Keratinocyte (primary cell): Measurements from ENCODE around the gene HTR3C. TPM values are rescaled to one million over a fixed set of nuclear protein-coding genes. Genes with fewer than 3 reads are reported as not detected.

Source experiments
- DNase-seq: peaks from one replicate; pipeline ENCODE4 v3.0.0-alpha.2; 2011; ENCODE audit warnings: low read depth, missing footprints, low spot score
- FAIRE-seq: peaks from 2 replicates; lab custom pipeline; 2011; peaks lifted over from hg19 to GRCh38; lab: Jason Lieb, UNC
- H2AFZ ChIP-seq: 2 replicates; pipeline ENCODE4 v1.6.0; 2012; ENCODE audit warnings: low read length, control low read depth, inconsistent platforms; ENCODE audit not compliant: control insufficient read depth
- H3K27ac ChIP-seq: 2 replicates; pipeline ENCODE4 v1.5.1; 2011; ENCODE audit warnings: low read length; ENCODE audit not compliant: control insufficient read depth, insufficient read depth
- H3K27me3 ChIP-seq: 3 replicates; pipeline ENCODE4 v1.6.0; 2011; ENCODE audit warnings: low read length; ENCODE audit not compliant: control insufficient read depth, insufficient read depth; ENCODE audit errors: extremely low read depth
- H3K36me3 ChIP-seq, 2 experiments: 2 replicates in 1 of 2; 3 replicates in 1 of 2; pipeline ENCODE4 v1.5.1; 2011; ENCODE audit warnings: low read length in 2 of 2, mild to moderate bottlenecking in 1 of 2; ENCODE audit not compliant: control insufficient read depth in 2 of 2, insufficient read depth in 2 of 2; ENCODE audit errors: extremely low read depth in 1 of 2
- H3K4me1 ChIP-seq: 3 replicates; pipeline ENCODE4 v1.5.1; 2011; ENCODE audit warnings: low read length; ENCODE audit not compliant: control insufficient read depth, insufficient read depth; ENCODE audit errors: extremely low read depth
- H3K4me2 ChIP-seq: 3 replicates; pipeline ENCODE4 v1.6.0; 2011; ENCODE audit warnings: low read depth, low read length; ENCODE audit not compliant: control insufficient read depth, insufficient read depth; ENCODE audit errors: extremely low read depth
- H3K4me3 ChIP-seq, 3 experiments: fragments of 200-600 bp in 1 of 3; sonication (generic) in 1 of 3; 2 replicates in 2 of 3; 3 replicates in 1 of 3; pipeline ENCODE4 v1.5.1; 2011 to 2016; ENCODE audit warnings: low read length in 3 of 3, mild to moderate bottlenecking in 3 of 3, control low read depth in 2 of 3, inconsistent platforms in 1 of 3, low read depth in 1 of 3, mixed read lengths in 1 of 3, mixed run types in 1 of 3, moderate library complexity in 1 of 3; ENCODE audit not compliant: control insufficient read depth in 2 of 3, insufficient read depth in 2 of 3; ENCODE audit errors: extremely low read depth in 1 of 3
- H3K79me2 ChIP-seq: 2 replicates; pipeline ENCODE4 v1.6.0; 2012; ENCODE audit warnings: low read length; ENCODE audit not compliant: control insufficient read depth, insufficient read depth
- H3K9ac ChIP-seq: 3 replicates; pipeline ENCODE4 v1.6.0; 2011; ENCODE audit warnings: low read length; ENCODE audit not compliant: control insufficient read depth, insufficient read depth; ENCODE audit errors: extremely low read depth
- H3K9me1 ChIP-seq: 3 replicates; pipeline ENCODE4 v1.6.0; 2011; ENCODE audit warnings: low read length; ENCODE audit not compliant: control insufficient read depth, insufficient read depth; ENCODE audit errors: extremely low read depth
- H3K9me3 ChIP-seq: 2 replicates; pipeline ENCODE4 v1.5.1; 2012; ENCODE audit warnings: low read depth, low read length; ENCODE audit not compliant: control insufficient read depth
- H4K20me1 ChIP-seq: 3 replicates; pipeline ENCODE4 v1.6.0; 2011; ENCODE audit warnings: low read length; ENCODE audit not compliant: control insufficient read depth, insufficient read depth; ENCODE audit errors: extremely low read depth
- EZH2 ChIP-seq: IDR thresholded peaks from one replicate; pipeline ENCODE4 v1.6.1; 2012; ENCODE audit warnings: inconsistent platforms, mild to moderate bottlenecking, low read length, moderate library complexity
- dilution Hi-C: fragments of 300-500 bp; cut with MboI; formaldehyde crosslinking; loops from one replicate; pipeline ENCODE4 v1.7.0; 2020; ENCODE audit warnings: low sequenced_read_pairs; ENCODE audit not compliant: extremely low pct_ligation_motif_present
- polyA plus RNA-seq, 5 experiments: library from polyadenylated mRNA; depleted of rRNA in 3 of 5; stranded (reverse) in 3 of 5; stranded (forward) in 1 of 5; unstranded in 1 of 5; fragments of >200 nt; gene quantifications; 1 replicate in 1 of 5; 2 replicates in 3 of 5; 3 replicates in 1 of 5; pipeline versions ENCODE4 v1.2.1 to v1.2.3, GENCODE V29; 2011 to 2012; ENCODE audit warnings: missing spikeins in 2 of 5, low read depth in 1 of 5, low replicate concordance in 1 of 5
- TF ChIP-seq, protein P1 (sequence below), 3 experiments: IDR thresholded peaks in 1 of 3; conservative IDR thresholded peaks in 1 of 3; optimal IDR thresholded peaks in 1 of 3; 2 replicates in 2 of 3; 3 replicates in 1 of 3; pipeline versions ENCODE3 to v1.5.1; 2011; ENCODE audit warnings: low read length in 3 of 3, mild to moderate bottlenecking in 3 of 3, moderate library complexity in 2 of 3, control low read depth in 1 of 3, inconsistent platforms in 1 of 3; ENCODE audit not compliant: insufficient read depth in 2 of 3; ENCODE audit errors: extremely low read depth in 1 of 3

Gene HTR3C
- polyA plus RNA-seq, 1 donor (not counting 4 experiments of a cell fraction or from before 2014, with no cell fraction given), result not detected

GRCh38 chr3:184066211-184066610 lies 13.4 kb downstream of the HTR3C start:
- FAIRE-seq, result no peak
- no peak for DNase-seq
- H3K36me3 ChIP-seq, result no peaks in the 10 kb centered on the region
- no peaks in the 10 kb centered on the region for H3K9me3 ChIP-seq
- H2AFZ ChIP-seq, result no peak overlapping the region
- H3K4me3 ChIP-seq, result no peak overlapping the region
- no peaks in the 10 kb centered on the region for H3K9me1 ChIP-seq
- no peak overlapping the region for H3K9ac ChIP-seq
- no peaks in the 10 kb centered on the region for H4K20me1 ChIP-seq
- H3K27me3 ChIP-seq, result no peaks in the 10 kb centered on the region
- TF ChIP-seq, protein P1, sequence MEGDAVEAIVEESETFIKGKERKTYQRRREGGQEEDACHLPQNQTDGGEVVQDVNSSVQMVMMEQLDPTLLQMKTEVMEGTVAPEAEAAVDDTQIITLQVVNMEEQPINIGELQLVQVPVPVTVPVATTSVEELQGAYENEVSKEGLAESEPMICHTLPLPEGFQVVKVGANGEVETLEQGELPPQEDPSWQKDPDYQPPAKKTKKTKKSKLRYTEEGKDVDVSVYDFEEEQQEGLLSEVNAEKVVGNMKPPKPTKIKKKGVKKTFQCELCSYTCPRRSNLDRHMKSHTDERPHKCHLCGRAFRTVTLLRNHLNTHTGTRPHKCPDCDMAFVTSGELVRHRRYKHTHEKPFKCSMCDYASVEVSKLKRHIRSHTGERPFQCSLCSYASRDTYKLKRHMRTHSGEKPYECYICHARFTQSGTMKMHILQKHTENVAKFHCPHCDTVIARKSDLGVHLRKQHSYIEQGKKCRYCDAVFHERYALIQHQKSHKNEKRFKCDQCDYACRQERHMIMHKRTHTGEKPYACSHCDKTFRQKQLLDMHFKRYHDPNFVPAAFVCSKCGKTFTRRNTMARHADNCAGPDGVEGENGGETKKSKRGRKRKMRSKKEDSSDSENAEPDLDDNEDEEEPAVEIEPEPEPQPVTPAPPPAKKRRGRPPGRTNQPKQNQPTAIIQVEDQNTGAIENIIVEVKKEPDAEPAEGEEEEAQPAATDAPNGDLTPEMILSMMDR (optimal IDR thresholded peaks at IDR 0.05 in 1 of 3, IDR thresholded peaks at IDR 0.05 in 1 of 3, conservative IDR thresholded peaks at IDR 0.05 in 1 of 3; ENCODE audit: extremely low read depth in 1 of 3, insufficient read depth in 2 of 3, low read length in 3 of 3), result no peak
- TF ChIP-seq EZH2, result no peak
- dilution Hi-C loops, result no loop called here
- H3K4me2 ChIP-seq, result no peak overlapping the region
- no peak overlapping the region for H3K27ac ChIP-seq
- H3K4me1 ChIP-seq, result no peaks in the 10 kb centered on the region
- no peaks in the 10 kb centered on the region for H3K79me2 ChIP-seq

GRCh38 chr3:184067573-184068055 lies 14.8 kb downstream of the HTR3C start:
- Histone ChIP-seq H3K27ac (no peak overlapping the region), H3K4me1 (no peaks in the 10 kb centered on the region), H3K9ac (no peak overlapping the region), H3K4me3 (no peak overlapping the region), H4K20me1 (no peaks in the 10 kb centered on the region), H3K9me1 (no peaks in the 10 kb centered on the region), H3K9me3 (no peaks in the 10 kb centered on the region), H3K4me2 (no peak overlapping the region), H3K79me2 (no peaks in the 10 kb centered on the region), H3K36me3 (no peaks in the 10 kb centered on the region), H3K27me3 (no peaks in the 10 kb centered on the region), H2AFZ (no peak overlapping the region)
- DNase-seq (no peak), FAIRE-seq (no peak)
- dilution Hi-C loops, result no loop called here
- TF ChIP-seq, protein P1 (optimal IDR thresholded peaks at IDR 0.05 in 1 of 3, IDR thresholded peaks at IDR 0.05 in 1 of 3, conservative IDR thresholded peaks at IDR 0.05 in 1 of 3; ENCODE audit: extremely low read depth in 1 of 3, insufficient read depth in 2 of 3, low read length in 3 of 3), result no peak
- TF ChIP-seq EZH2, result no peak
